MM.1S (cell line): ENCODE results near the gene STAT3.
"Not testable (repeated sequence)": the region's sequence is repeated elsewhere in the genome, so short reads cannot be mapped to it uniquely, and the experiment has no call there.

Experiments
- DNase-seq: peaks from one replicate; pipeline ENCODE4 v3.0.0-alpha.2; 2015
- H2AFZ ChIP-seq: fragments of 300-600 bp; sonication (generic); 2 replicates; pipeline ENCODE4 v1.6.0; 2016; ENCODE audit warnings: antibody characterized with exemption, low read length
- H3F3A ChIP-seq: fragments of 300-600 bp; sonication (generic); 2 replicates; pipeline ENCODE4 v1.6.1; 2016; ENCODE audit warnings: mild to moderate bottlenecking, antibody characterized with exemption, low read length, moderate library complexity, mixed read lengths; ENCODE audit not compliant: insufficient read depth
- H3K27ac ChIP-seq: fragments of 300-600 bp; sonication (generic); 2 replicates; pipeline ENCODE4 v1.5.1; 2016; ENCODE audit warnings: mild to moderate bottlenecking, low read length
- H3K27me3 ChIP-seq: fragments of 300-600 bp; sonication (generic); replicated peaks from 2 replicates; pipeline ENCODE4 v1.6.0; 2016; ENCODE audit warnings: low read length; ENCODE audit not compliant: insufficient read depth
- H3K36me3 ChIP-seq: fragments of 300-600 bp; sonication (generic); replicated peaks from 2 replicates; pipeline ENCODE4 v1.6.1; 2016; ENCODE audit warnings: mild to moderate bottlenecking, low read length, mixed read lengths; ENCODE audit not compliant: insufficient read depth
- H3K4me1 ChIP-seq: fragments of 300-600 bp; sonication (generic); 2 replicates; pipeline ENCODE4 v1.6.1; 2016; ENCODE audit warnings: low read length, mixed read lengths
- H3K4me2 ChIP-seq: fragments of 300-600 bp; sonication (generic); 2 replicates; pipeline ENCODE4 v1.6.0; 2016; ENCODE audit warnings: low read depth, low read length
- H3K4me3 ChIP-seq: fragments of 300-600 bp; sonication (generic); 2 replicates; pipeline ENCODE4 v1.5.1; 2016; ENCODE audit warnings: low read length, mixed read lengths
- H3K79me2 ChIP-seq: fragments of 300-600 bp; sonication (generic); 2 replicates; pipeline ENCODE4 v1.6.1; 2016; ENCODE audit warnings: mixed run types, low read length, mixed read lengths
- H3K9ac ChIP-seq: fragments of 300-600 bp; sonication (generic); 2 replicates; pipeline ENCODE4 v1.6.1; 2016; ENCODE audit warnings: low read length, mixed read lengths
- H3K9me2 ChIP-seq: fragments of 300-600 bp; sonication (generic); replicated peaks from 2 replicates; pipeline ENCODE4 v1.6.1; 2016; ENCODE audit warnings: mild to moderate bottlenecking, low read length, mixed read lengths; ENCODE audit not compliant: insufficient read depth
- H3K9me3 ChIP-seq: fragments of 300-600 bp; sonication (generic); replicated peaks from 2 replicates; pipeline ENCODE4 v1.6.1; 2016; ENCODE audit warnings: mild to moderate bottlenecking, low read length, mixed read lengths; ENCODE audit not compliant: insufficient read depth
- H4K20me1 ChIP-seq: fragments of 300-600 bp; sonication (generic); 2 replicates; pipeline ENCODE4 v1.6.1; 2016; ENCODE audit warnings: mild to moderate bottlenecking, low read length, moderate library complexity, mixed read lengths; ENCODE audit not compliant: insufficient read depth
- CTCF ChIP-seq: fragments of 300-600 bp; sonication (generic); IDR thresholded peaks from 2 replicates; pipeline ENCODE4 v1.5.1; 2016; ENCODE audit warnings: antibody characterized with exemption, low read length, mixed read lengths
- EZH2 ChIP-seq: fragments of 300-600 bp; sonication (generic); optimal IDR thresholded peaks from 2 replicates; pipeline ENCODE3; 2017; ENCODE audit warnings: low read depth, mild to moderate bottlenecking, antibody characterized with exemption, low read length, mixed read lengths
- EZH2phosphoT487 ChIP-seq: fragments of 300-600 bp; sonication (generic); IDR thresholded peaks from 2 replicates; pipeline ENCODE4 v1.6.1; 2018; ENCODE audit warnings: antibody characterized with exemption, low read length

STAT3 gene

DNA sequence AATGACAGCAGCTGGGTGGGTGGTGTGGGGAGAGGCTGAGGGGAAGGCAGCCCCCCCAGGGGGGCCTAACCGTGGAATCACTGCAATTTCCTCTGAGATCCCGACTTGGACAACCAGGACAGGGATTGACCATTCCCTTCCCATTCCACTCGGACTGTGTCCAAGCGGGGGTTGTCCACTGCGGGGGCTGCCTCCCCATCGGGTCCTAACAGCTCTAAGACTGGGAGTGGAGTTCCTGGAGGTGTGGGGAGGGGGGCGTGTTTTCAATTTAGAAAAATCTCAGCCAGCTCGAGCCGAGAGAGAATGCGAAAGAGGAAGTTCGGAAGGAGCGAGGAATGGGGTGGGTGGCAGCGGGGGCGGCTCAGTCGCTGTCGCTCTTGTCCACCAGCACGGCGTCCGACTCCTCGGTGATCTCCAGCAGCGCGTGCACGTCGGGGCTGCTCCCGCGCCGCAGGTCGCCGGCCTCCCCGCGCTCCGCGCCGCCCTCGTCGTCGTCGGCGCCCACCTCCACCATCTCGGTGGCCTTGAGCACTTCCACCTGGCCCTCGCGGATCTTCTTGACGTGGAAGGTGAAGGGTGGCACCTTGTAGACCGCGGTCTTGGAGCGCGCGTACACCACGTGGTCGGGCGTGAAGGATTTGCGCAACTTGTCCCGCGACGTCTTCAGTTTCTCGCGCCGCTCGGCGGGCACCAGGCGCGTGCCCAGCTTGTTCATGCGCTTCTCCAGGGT lies 16.2 kb upstream of the STAT3 start:
- Histone ChIP-seq H3K9ac (no peak overlapping the region), H3K9me3 (no peaks in the 10 kb centered on the region), H2AFZ (no peak overlapping the region), H3K36me3 (no peaks in the 10 kb centered on the region), H3K79me2 (no peaks in the 10 kb centered on the region), H3K27me3 (no peaks in the 10 kb centered on the region; the same call in 1 of the 2 replicates), H3K4me3 (no peak overlapping the region), H3K27ac (no peak overlapping the region), H3K4me1 (no peaks in the 10 kb centered on the region), H3K4me2 (no peak overlapping the region), H3K9me2 (no peaks in the 10 kb centered on the region), H3F3A (no peaks in the 10 kb centered on the region), H4K20me1 (no peaks in the 10 kb centered on the region)
- TF ChIP-seq CTCF (no peak), EZH2phosphoT487 (no peak), EZH2 (no peak)
- no peak for DNase-seq

GRCh38 chr17:42403150-42403549 lies 14.9 kb upstream of the STAT3 start:
- Histone ChIP-seq H3K79me2 (no peaks in the 10 kb centered on the region), H3K9ac (no peak overlapping the region), H3K36me3 (no peaks in the 10 kb centered on the region), H4K20me1 (no peaks in the 10 kb centered on the region), H3K9me3 (no peaks in the 10 kb centered on the region), H3K27me3 (no peaks in the 10 kb centered on the region; the same call in 1 of the 2 replicates), H3K27ac (no peak overlapping the region), H2AFZ (no peak overlapping the region), H3K4me2 (no peak overlapping the region), H3F3A (no peaks in the 10 kb centered on the region), H3K9me2 (no peaks in the 10 kb centered on the region), H3K4me1 (no peaks in the 10 kb centered on the region), H3K4me3 (no peak overlapping the region)
- TF ChIP-seq EZH2phosphoT487, result no peak
- DNase-seq, result no peak

GRCh38 chr17:42402117-42402516 lies 13.9 kb upstream of the STAT3 start:
- DNase-seq, result no peak
- Histone ChIP-seq H3K79me2 (no peaks in the 10 kb centered on the region), H3K9me2 (no peaks in the 10 kb centered on the region), H3K36me3 (no peaks in the 10 kb centered on the region), H3K27me3 (no peaks in the 10 kb centered on the region; the same call in 1 of the 2 replicates), H4K20me1 (no peaks in the 10 kb centered on the region), H3K4me1 (no peaks in the 10 kb centered on the region), H3K9me3 (no peaks in the 10 kb centered on the region), H2AFZ (no peak overlapping the region), H3K27ac (no peak overlapping the region), H3K9ac (no peak overlapping the region), H3F3A (no peaks in the 10 kb centered on the region), H3K4me2 (no peak overlapping the region), H3K4me3 (no peak overlapping the region)
- TF ChIP-seq EZH2phosphoT487 (no peak), EZH2 (no peak), CTCF (no peak)

DNA sequence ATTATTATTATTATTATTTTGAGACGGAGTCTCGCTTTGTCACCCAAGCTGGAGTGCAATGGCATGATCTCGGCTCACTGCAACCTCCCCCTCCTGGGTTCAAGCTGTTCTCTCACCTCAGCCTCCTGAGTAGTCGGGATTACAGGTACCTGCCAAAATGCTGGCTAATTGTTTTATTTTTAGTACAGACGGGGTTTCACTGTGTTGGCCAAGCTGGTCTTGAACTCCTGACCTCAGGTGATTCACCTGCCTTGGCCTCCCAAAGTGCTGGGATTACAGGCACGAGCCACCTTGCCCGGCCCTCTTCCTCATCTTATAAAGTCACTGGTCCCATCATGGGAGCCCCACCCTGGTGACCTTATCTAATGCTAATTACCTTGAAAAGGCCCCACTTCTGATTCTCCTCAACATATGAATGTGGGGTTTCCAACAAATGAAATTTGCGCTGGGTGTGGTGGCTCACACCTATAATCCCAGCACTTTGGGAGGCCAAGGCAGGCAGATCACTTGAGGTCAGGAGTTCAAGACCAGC lies 12.7 kb upstream of the STAT3 start:
- not testable (repeated sequence) for H3K9me2 ChIP-seq, H4K20me1 ChIP-seq

More for the DNA sequence above, 12.7 kb upstream of the STAT3 start:
- not testable (repeated sequence) for H2AFZ ChIP-seq, H3K27me3 ChIP-seq, DNase-seq, H3K4me2 ChIP-seq, H3F3A ChIP-seq, H3K4me1 ChIP-seq, H3K79me2 ChIP-seq, H3K9me3 ChIP-seq, H3K27ac ChIP-seq, H3K36me3 ChIP-seq, H3K4me3 ChIP-seq, H3K9ac ChIP-seq
